Mesothelial cell of epicardium (in vitro differentiated cells): ENCODE results near the gene LDB2. TPM values are rescaled to one million over a fixed set of nuclear protein-coding genes. Genes with fewer than 3 reads are reported as not detected.

ENCODE experiments used
- DNase-seq, 2 experiments: peaks; one replicate each; pipeline ENCODE4 v3.0.0; 2021; ENCODE audit warnings: low spot score in 2 of 2; ENCODE audit not compliant: unreplicated experiment in 2 of 2
- H3K27ac Mint-ChIP-seq: 2 replicates; pipeline ENCODE4 v1.8.0; 2021; ENCODE audit warnings: mixed read lengths
- H3K27me3 Mint-ChIP-seq: 2 replicates; pipeline ENCODE4 v1.8.0; 2021; ENCODE audit warnings: low read depth, mixed read lengths
- H3K36me3 Mint-ChIP-seq: 2 replicates; pipeline ENCODE4 v1.8.0; 2021; ENCODE audit warnings: mixed read lengths
- H3K4me1 Mint-ChIP-seq: 2 replicates; pipeline ENCODE4 v1.8.0; 2021; ENCODE audit warnings: mixed read lengths
- H3K4me3 Mint-ChIP-seq: 2 replicates; pipeline ENCODE4 v1.8.0; 2021; ENCODE audit warnings: mild to moderate bottlenecking, moderate library complexity, mixed read lengths
- H3K9me3 Mint-ChIP-seq: 2 replicates; pipeline ENCODE4 v1.8.0; 2021; ENCODE audit warnings: mixed read lengths
- CTCF ChIP-seq: fragments of 200-600 bp; sonication (generic); IDR thresholded peaks from one replicate; pipeline ENCODE4 v1.5.0; 2021; ENCODE audit warnings: antibody characterized with exemption; ENCODE audit not compliant: unreplicated experiment
- total RNA-seq: library from RNA; stranded (reverse); gene quantifications from 3 replicates; pipeline ENCODE4 v1.2.1, GENCODE V29; 2021

Gene LDB2
- total RNA-seq, 1 donor from 2014 or later, result 7.6 TPM

GRCh38 chr4:16692524-16692923 is 205.9 kb downstream of the LDB2 start:
- H3K36me3 Mint-ChIP-seq, result no peaks in the 10 kb centered on the region
- H3K27ac Mint-ChIP-seq, result no peak overlapping the region
- peaks cover 29% of the 10 kb centered on the region for H3K4me1 Mint-ChIP-seq
- no peak for DNase-seq
- peaks cover 14% of the 10 kb centered on the region for H3K9me3 Mint-ChIP-seq
- no peak for TF ChIP-seq CTCF
- no peaks in the 10 kb centered on the region for H3K27me3 Mint-ChIP-seq
- no peak overlapping the region for H3K4me3 Mint-ChIP-seq

GRCh38 chr4:16692046-16692445 is 206.4 kb downstream of the LDB2 start:
- no peaks in the 10 kb centered on the region for H3K36me3 Mint-ChIP-seq
- no peaks in the 10 kb centered on the region for H3K27me3 Mint-ChIP-seq
- H3K27ac Mint-ChIP-seq, result no peak overlapping the region
- peaks cover 29% of the 10 kb centered on the region for H3K4me1 Mint-ChIP-seq
- TF ChIP-seq CTCF, result no peak
- H3K4me3 Mint-ChIP-seq, result no peak overlapping the region
- H3K9me3 Mint-ChIP-seq, result peaks cover 18% of the 10 kb centered on the region
- DNase-seq, result no peak

GRCh38 chr4:16691450-16691849 is 207.0 kb downstream of the LDB2 start:
- no peak for TF ChIP-seq CTCF
- Mint-ChIP-seq H3K27ac (no peak overlapping the region), H3K9me3 (peaks cover 21% of the 10 kb centered on the region), H3K27me3 (no peaks in the 10 kb centered on the region), H3K4me1 (peaks cover 29% of the 10 kb centered on the region), H3K4me3 (no peak overlapping the region), H3K36me3 (no peaks in the 10 kb centered on the region)
- no peak for DNase-seq

GRCh38 chr4:16687845-16688244 is 210.6 kb downstream of the LDB2 start:
- peaks cover 30% of the 10 kb centered on the region for H3K4me1 Mint-ChIP-seq

GRCh38 chr4:16687011-16687410 is 211.4 kb downstream of the LDB2 start:
- H3K9me3 Mint-ChIP-seq, result peaks cover 21% of the 10 kb centered on the region
- no peaks in the 10 kb centered on the region for H3K36me3 Mint-ChIP-seq
- no peak overlapping the region for H3K4me3 Mint-ChIP-seq
- H3K4me1 Mint-ChIP-seq, result peaks cover 29% of the 10 kb centered on the region
- TF ChIP-seq CTCF, result no peak
- H3K27ac Mint-ChIP-seq, result no peak overlapping the region
- no peak for DNase-seq
- H3K27me3 Mint-ChIP-seq, result no peaks in the 10 kb centered on the region

More at GRCh38 chr4:16687845-16688244, 210.6 kb downstream of the LDB2 start:
- no peak for TF ChIP-seq CTCF
- Mint-ChIP-seq H3K4me3 (no peak overlapping the region), H3K27me3 (no peaks in the 10 kb centered on the region), H3K27ac (no peak overlapping the region), H3K36me3 (no peaks in the 10 kb centered on the region), H3K9me3 (peaks cover 21% of the 10 kb centered on the region)
- DNase-seq, result no peak

- H3K27ac Mint-ChIP-seq, result no peak overlapping the region
- peaks cover 21% of the 10 kb centered on the region for H3K9me3 Mint-ChIP-seq
- no peak for DNase-seq
Observed at GRCh38 chr4:16686195-16686594, 212.2 kb downstream of the LDB2 start.

More at GRCh38 chr4:16686195-16686594, 212.2 kb downstream of the LDB2 start:
- peaks cover 24% of the 10 kb centered on the region for H3K4me1 Mint-ChIP-seq
- no peak overlapping the region for H3K4me3 Mint-ChIP-seq
- no peak for TF ChIP-seq CTCF
- no peaks in the 10 kb centered on the region for H3K36me3 Mint-ChIP-seq
- H3K27me3 Mint-ChIP-seq, result no peaks in the 10 kb centered on the region
